Measurements from ENCODE around the gene SLC5A6. TPM values are rescaled to one million over a fixed set of nuclear protein-coding genes. Genes with fewer than 3 reads are reported as not detected.

SLC5A6 gene
- polyA plus RNA-seq, 1 donor (not counting 4 experiments of a cell fraction or from before 2014, with no cell fraction given), result 60.4 TPM

DNA sequence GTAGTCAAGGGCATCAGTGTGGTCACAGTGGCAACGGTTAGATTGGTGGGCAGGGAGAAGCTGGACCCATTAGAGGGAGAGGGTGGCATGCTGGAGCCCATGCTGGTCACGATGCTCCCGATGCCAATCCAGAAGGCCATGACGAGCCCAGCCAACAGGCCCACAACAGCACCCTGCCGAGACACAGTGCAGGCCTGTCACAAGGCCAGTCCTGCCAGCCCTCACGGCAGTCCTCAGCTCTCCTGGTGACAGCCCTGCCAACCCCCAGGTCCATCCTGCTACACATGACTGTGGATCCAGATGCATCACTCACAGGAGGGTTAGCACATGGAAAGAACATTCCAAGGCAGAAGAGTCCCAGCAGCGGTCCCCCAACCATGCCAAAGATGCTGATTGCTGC lies 10.4 kb downstream of the SLC5A6 start:
- TF ChIP-seq, protein P1, sequence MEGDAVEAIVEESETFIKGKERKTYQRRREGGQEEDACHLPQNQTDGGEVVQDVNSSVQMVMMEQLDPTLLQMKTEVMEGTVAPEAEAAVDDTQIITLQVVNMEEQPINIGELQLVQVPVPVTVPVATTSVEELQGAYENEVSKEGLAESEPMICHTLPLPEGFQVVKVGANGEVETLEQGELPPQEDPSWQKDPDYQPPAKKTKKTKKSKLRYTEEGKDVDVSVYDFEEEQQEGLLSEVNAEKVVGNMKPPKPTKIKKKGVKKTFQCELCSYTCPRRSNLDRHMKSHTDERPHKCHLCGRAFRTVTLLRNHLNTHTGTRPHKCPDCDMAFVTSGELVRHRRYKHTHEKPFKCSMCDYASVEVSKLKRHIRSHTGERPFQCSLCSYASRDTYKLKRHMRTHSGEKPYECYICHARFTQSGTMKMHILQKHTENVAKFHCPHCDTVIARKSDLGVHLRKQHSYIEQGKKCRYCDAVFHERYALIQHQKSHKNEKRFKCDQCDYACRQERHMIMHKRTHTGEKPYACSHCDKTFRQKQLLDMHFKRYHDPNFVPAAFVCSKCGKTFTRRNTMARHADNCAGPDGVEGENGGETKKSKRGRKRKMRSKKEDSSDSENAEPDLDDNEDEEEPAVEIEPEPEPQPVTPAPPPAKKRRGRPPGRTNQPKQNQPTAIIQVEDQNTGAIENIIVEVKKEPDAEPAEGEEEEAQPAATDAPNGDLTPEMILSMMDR (optimal IDR thresholded peaks at IDR 0.05 in 1 of 3, IDR thresholded peaks at IDR 0.05 in 1 of 3, conservative IDR thresholded peaks at IDR 0.05 in 1 of 3; ENCODE audit: extremely low read depth in 1 of 3, insufficient read depth in 2 of 3, low read length in 3 of 3), result no peak
- TF ChIP-seq EZH2 (IDR thresholded peaks at IDR 0.05; ENCODE audit: low read length), result no peak
- Histone ChIP-seq H2AFZ (ENCODE audit: control insufficient read depth, low read length) (no peak overlapping the region), H3K9me1 (ENCODE audit: control insufficient read depth, extremely low read depth, insufficient read depth, low read length) (no peaks in the 10 kb centered on the region), H3K9me3 (ENCODE audit: control insufficient read depth, low read depth, low read length) (no peaks in the 10 kb centered on the region), H3K4me1 (ENCODE audit: control insufficient read depth, extremely low read depth, insufficient read depth, low read length) (peaks cover 3% of the 10 kb centered on the region), H3K4me3 (ENCODE audit: control insufficient read depth in 2 of 3, extremely low read depth in 1 of 3, insufficient read depth in 2 of 3, low read depth in 1 of 3, low read length in 3 of 3) (no peak overlapping the region), H3K4me2 (ENCODE audit: control insufficient read depth, extremely low read depth, insufficient read depth, low read depth, low read length) (no peak overlapping the region), H3K27ac (ENCODE audit: control insufficient read depth, insufficient read depth, low read length) (no peak overlapping the region), H3K27me3 (ENCODE audit: control insufficient read depth, extremely low read depth, insufficient read depth, low read length) (no peaks in the 10 kb centered on the region), H3K9ac (ENCODE audit: control insufficient read depth, extremely low read depth, insufficient read depth, low read length) (no peak overlapping the region), H4K20me1 (ENCODE audit: control insufficient read depth, extremely low read depth, insufficient read depth, low read length) (no peaks in the 10 kb centered on the region), H3K36me3 (ENCODE audit: control insufficient read depth in 2 of 2, extremely low read depth in 1 of 2, insufficient read depth in 2 of 2, low read length in 2 of 2) (peaks cover 28 to 45% of the 10 kb centered on the region in 2 experiments), H3K79me2 (ENCODE audit: control insufficient read depth, insufficient read depth, low read length) (no peaks in the 10 kb centered on the region)
- dilution Hi-C loops (cut with MboI; ENCODE audit: extremely low pct_ligation_motif_present, low sequenced_read_pairs), result no loop called here
- DNase-seq (ENCODE audit: low read depth, low spot score) (no peak), FAIRE-seq (no peak)

DNA sequence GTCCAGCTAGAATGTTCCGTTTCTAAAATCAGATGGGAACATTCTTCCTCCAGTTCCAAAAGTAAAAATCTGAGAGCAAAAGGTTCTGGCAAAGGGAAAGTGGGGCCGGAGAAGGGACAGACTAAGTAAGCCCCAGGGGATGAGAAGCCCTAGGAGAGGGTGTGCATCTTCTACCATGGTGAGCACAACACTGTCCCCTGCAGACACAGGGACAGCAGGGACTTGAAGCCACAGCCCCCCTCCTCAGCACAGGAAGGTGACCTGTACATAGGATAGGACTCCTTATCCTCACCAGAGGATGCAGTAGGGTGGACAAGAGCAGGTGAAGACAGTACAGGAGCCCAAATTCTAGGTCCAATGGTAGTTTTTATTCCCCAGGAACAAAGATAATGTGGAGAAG lies 12.8 kb downstream of the SLC5A6 start:
- H3K4me3 ChIP-seq (ENCODE audit: control insufficient read depth in 2 of 3, extremely low read depth in 1 of 3, insufficient read depth in 2 of 3, low read depth in 1 of 3, low read length in 3 of 3), result no peak overlapping the region
- TF ChIP-seq EZH2 (IDR thresholded peaks at IDR 0.05; ENCODE audit: low read length), result no peak
- TF ChIP-seq, protein P1 (optimal IDR thresholded peaks at IDR 0.05 in 1 of 3, IDR thresholded peaks at IDR 0.05 in 1 of 3, conservative IDR thresholded peaks at IDR 0.05 in 1 of 3; ENCODE audit: extremely low read depth in 1 of 3, insufficient read depth in 2 of 3, low read length in 3 of 3), result no peak
- no peaks in the 10 kb centered on the region for H3K27me3 ChIP-seq (ENCODE audit: control insufficient read depth, extremely low read depth, insufficient read depth, low read length)
- H3K79me2 ChIP-seq (ENCODE audit: control insufficient read depth, insufficient read depth, low read length), result no peaks in the 10 kb centered on the region
- H3K9ac ChIP-seq (ENCODE audit: control insufficient read depth, extremely low read depth, insufficient read depth, low read length), result no peak overlapping the region
- H3K9me3 ChIP-seq (ENCODE audit: control insufficient read depth, low read depth, low read length), result no peaks in the 10 kb centered on the region
- H4K20me1 ChIP-seq (ENCODE audit: control insufficient read depth, extremely low read depth, insufficient read depth, low read length), result no peaks in the 10 kb centered on the region
- FAIRE-seq (no peak), DNase-seq (ENCODE audit: low read depth, low spot score) (no peak)
- H3K4me2 ChIP-seq (ENCODE audit: control insufficient read depth, extremely low read depth, insufficient read depth, low read depth, low read length), result no peak overlapping the region
- H2AFZ ChIP-seq (ENCODE audit: control insufficient read depth, low read length), result no peak overlapping the region
- H3K27ac ChIP-seq (ENCODE audit: control insufficient read depth, insufficient read depth, low read length), result no peak overlapping the region
- H3K9me1 ChIP-seq (ENCODE audit: control insufficient read depth, extremely low read depth, insufficient read depth, low read length), result no peaks in the 10 kb centered on the region
- dilution Hi-C loops (cut with MboI; ENCODE audit: extremely low pct_ligation_motif_present, low sequenced_read_pairs), result no loop called here
- H3K4me1 ChIP-seq (ENCODE audit: control insufficient read depth, extremely low read depth, insufficient read depth, low read length), result peaks cover 3% of the 10 kb centered on the region
- peaks cover 15 to 24% of the 10 kb centered on the region in 2 experiments for H3K36me3 ChIP-seq (ENCODE audit: control insufficient read depth in 2 of 2, extremely low read depth in 1 of 2, insufficient read depth in 2 of 2, low read length in 2 of 2)

All from keratinocyte (primary cell).